ENCODE results near the gene AAGAB. TPM values are rescaled to one million over a fixed set of nuclear protein-coding genes. Genes with fewer than 3 reads are reported as not detected.

Gene AAGAB
- total and polyA plus RNA-seq, 9 donors: 7.8 to 37.1 (median 22.8) TPM

GRCh38 chr15:67227846-67228245, 26.6 kb downstream of the AAGAB start:
- Histone ChIP-seq H3K27me3 (no peaks in the 10 kb centered on the region), H3K4me1 (ENCODE audit: insufficient read depth) (peaks cover 3% of the 10 kb centered on the region), H3K36me3 (no peaks in the 10 kb centered on the region), H3K4me3 (no peak overlapping the region), H3K9me3 (no peaks in the 10 kb centered on the region), H3K27ac (no peak overlapping the region)
- TF ChIP-seq POLR2A (IDR thresholded peaks at IDR 0.05) (no peak), EP300 (IDR thresholded peaks at IDR 0.05) (no peak)
- TF ChIP-seq, protein P1, sequence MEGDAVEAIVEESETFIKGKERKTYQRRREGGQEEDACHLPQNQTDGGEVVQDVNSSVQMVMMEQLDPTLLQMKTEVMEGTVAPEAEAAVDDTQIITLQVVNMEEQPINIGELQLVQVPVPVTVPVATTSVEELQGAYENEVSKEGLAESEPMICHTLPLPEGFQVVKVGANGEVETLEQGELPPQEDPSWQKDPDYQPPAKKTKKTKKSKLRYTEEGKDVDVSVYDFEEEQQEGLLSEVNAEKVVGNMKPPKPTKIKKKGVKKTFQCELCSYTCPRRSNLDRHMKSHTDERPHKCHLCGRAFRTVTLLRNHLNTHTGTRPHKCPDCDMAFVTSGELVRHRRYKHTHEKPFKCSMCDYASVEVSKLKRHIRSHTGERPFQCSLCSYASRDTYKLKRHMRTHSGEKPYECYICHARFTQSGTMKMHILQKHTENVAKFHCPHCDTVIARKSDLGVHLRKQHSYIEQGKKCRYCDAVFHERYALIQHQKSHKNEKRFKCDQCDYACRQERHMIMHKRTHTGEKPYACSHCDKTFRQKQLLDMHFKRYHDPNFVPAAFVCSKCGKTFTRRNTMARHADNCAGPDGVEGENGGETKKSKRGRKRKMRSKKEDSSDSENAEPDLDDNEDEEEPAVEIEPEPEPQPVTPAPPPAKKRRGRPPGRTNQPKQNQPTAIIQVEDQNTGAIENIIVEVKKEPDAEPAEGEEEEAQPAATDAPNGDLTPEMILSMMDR (IDR thresholded peaks at IDR 0.05): no peak
- intact Hi-C loops (cut with DNase I): no loop called here
- no peak for DNase-seq
- 93 to 100% (median 98%) methylated on average over 1 of the region's 1 CpG for WGBS, 3 donors

- intact Hi-C loops (cut with DNase I): no loop called here
- 97 to 100% (median 100%) methylated on average over 1 of the region's 1 CpG for WGBS, 3 donors
Measured at GRCh38 chr15:67227431-67227830, 27.0 kb downstream of the AAGAB start.

GRCh38 chr15:67225336-67225735, 29.1 kb downstream of the AAGAB start:
- H3K4me3 ChIP-seq: no peak overlapping the region
- WGBS, 3 donors: 92 to 99% (median 96%) methylated on average over 2 of the region's 2 CpGs
- no peaks in the 10 kb centered on the region for H3K27me3 ChIP-seq
- no peak for DNase-seq
- intact Hi-C loops (cut with DNase I): no loop called here
- no peaks in the 10 kb centered on the region for H3K36me3 ChIP-seq
- no peak overlapping the region for H3K27ac ChIP-seq
- TF ChIP-seq, protein P1 (IDR thresholded peaks at IDR 0.05): no peak
- TF ChIP-seq EP300 (IDR thresholded peaks at IDR 0.05) (no peak), POLR2A (IDR thresholded peaks at IDR 0.05) (no peak)
- no peaks in the 10 kb centered on the region for H3K9me3 ChIP-seq
- H3K4me1 ChIP-seq (ENCODE audit: insufficient read depth): no peaks in the 10 kb centered on the region

More at GRCh38 chr15:67227431-67227830, 27.0 kb downstream of the AAGAB start:
- Histone ChIP-seq H3K4me3 (no peak overlapping the region), H3K4me1 (ENCODE audit: insufficient read depth) (peaks cover under 1% of the 10 kb centered on the region), H3K36me3 (no peaks in the 10 kb centered on the region), H3K27me3 (no peaks in the 10 kb centered on the region), H3K27ac (no peak overlapping the region), H3K9me3 (no peaks in the 10 kb centered on the region)
- no peak for TF ChIP-seq EP300 (IDR thresholded peaks at IDR 0.05)
- TF ChIP-seq POLR2A (IDR thresholded peaks at IDR 0.05): no peak
- TF ChIP-seq, protein P1 (IDR thresholded peaks at IDR 0.05): no peak
- no peak for DNase-seq

- no peaks in the 10 kb centered on the region for H3K27me3 ChIP-seq
- no peaks in the 10 kb centered on the region for H3K36me3 ChIP-seq
- no peaks in the 10 kb centered on the region for H3K9me3 ChIP-seq
- WGBS, 3 donors: 85 to 92% (median 90%) methylated on average over 3 of the region's 3 CpGs
- H3K4me1 ChIP-seq (ENCODE audit: insufficient read depth): no peaks in the 10 kb centered on the region
- DNase-seq: no peak
- intact Hi-C loops (cut with DNase I): no loop called here
- no peak overlapping the region for H3K4me3 ChIP-seq
- H3K27ac ChIP-seq: no peak overlapping the region
- TF ChIP-seq POLR2A (IDR thresholded peaks at IDR 0.05) (no peak), EP300 (IDR thresholded peaks at IDR 0.05) (no peak)
- TF ChIP-seq, protein P1 (IDR thresholded peaks at IDR 0.05): no peak
Measured at GRCh38 chr15:67224889-67225288, 29.6 kb downstream of the AAGAB start.
